BJ (cell line): ENCODE measurements around the gene ZNF804A. TPM values are rescaled to one million over a fixed set of nuclear protein-coding genes. Genes with fewer than 3 reads are reported as not detected.

Experiments used
- CTCF ChIA-PET: fragments of 350-600 bp; formaldehyde crosslinking; extraction: SDS; loops from one replicate; lab custom pipeline; 2021; ENCODE audit warnings: antibody characterized with exemption, inconsistent platforms; lab: Yijun Ruan, JAX
- POLR2A ChIA-PET: fragments of 300-600 bp; sonication (Branson Sonifier 250); formaldehyde crosslinking; extraction: SDS; loops from one replicate; lab custom pipeline; 2021; ENCODE audit warnings: antibody characterized with exemption; lab: Charles Lee
- DNase-seq: peaks from one replicate; pipeline ENCODE4 v3.0.0-alpha.2; 2011; ENCODE audit warnings: low read depth
- H3K27me3 ChIP-seq: 2 replicates; pipeline ENCODE4 v1.6.0; 2011; ENCODE audit warnings: low read length; ENCODE audit not compliant: control insufficient read depth, insufficient read depth
- H3K36me3 ChIP-seq: 2 replicates; pipeline ENCODE4 v1.5.1; 2011; ENCODE audit warnings: low read length; ENCODE audit not compliant: control insufficient read depth, insufficient read depth
- H3K4me3 ChIP-seq: 2 replicates; pipeline ENCODE4 v1.5.1; 2011; ENCODE audit warnings: low read depth, mild to moderate bottlenecking, control low read depth, low read length
- CTCF ChIP-seq: IDR thresholded peaks from 2 replicates; pipeline ENCODE4 v1.5.1; 2011; ENCODE audit warnings: low read depth, mild to moderate bottlenecking, control low read depth, inconsistent platforms, low read length, moderate library complexity; ENCODE audit not compliant: insufficient read depth
- polyA plus RNA-seq: library from polyadenylated mRNA; depleted of rRNA; stranded (reverse); fragments of >200 nt; gene quantifications from 2 replicates; pipeline ENCODE4 v1.2.3, GENCODE V29; 2011

Gene ZNF804A
- polyA plus RNA-seq, 1 experiment = 0.53 TPM

DNA sequence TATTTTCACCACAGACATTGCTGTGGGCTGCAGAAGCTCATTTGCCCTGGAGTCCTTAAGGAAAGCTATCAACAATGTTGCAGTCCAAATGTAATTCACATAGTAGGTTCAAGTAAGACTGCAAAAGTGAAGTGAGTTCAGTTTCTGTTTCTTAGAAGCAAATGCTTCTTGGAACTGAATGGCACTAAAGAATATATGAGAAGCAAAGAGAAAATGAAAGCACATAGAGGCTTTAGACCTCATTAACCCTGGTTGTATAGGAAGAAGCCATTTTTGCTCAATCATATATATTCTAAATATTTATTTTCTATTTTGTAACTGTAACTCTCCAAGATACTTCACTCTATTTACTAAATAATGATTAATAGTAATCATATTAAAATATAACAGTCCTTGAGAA is 292.0 kb downstream of the ZNF804A start:
- ChIA-PET POLR2A (no interaction called here), CTCF (no interaction called here)
- Histone ChIP-seq H3K27me3 (no peaks in the 10 kb centered on the region), H3K4me3 (no peak overlapping the region), H3K36me3 (no peaks in the 10 kb centered on the region)
- TF ChIP-seq CTCF = no peak
- no peak for DNase-seq

DNA sequence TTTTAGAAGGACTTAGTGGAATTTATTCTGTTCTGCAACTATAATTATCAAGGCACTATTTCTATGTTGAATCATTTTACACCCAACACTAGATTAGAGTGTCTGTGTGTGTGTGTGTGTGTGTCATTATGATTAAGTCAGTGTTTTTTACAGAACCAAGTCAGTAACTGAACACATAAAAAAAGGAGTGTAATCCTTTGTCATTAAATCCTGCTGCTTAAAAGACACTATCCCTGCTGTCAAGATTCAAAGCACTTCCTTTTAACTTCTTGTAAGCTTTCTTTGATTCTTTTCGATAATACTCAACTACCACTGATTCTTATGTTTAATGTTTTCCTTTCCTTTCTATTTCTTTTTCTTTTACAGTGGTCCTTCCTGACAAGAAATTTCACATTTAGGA is 306.7 kb downstream of the ZNF804A start:
- ChIA-PET CTCF (no interaction called here), POLR2A (no interaction called here)
- Histone ChIP-seq H3K27me3 (no peaks in the 10 kb centered on the region), H3K36me3 (no peaks in the 10 kb centered on the region), H3K4me3 (no peak overlapping the region)
- TF ChIP-seq CTCF = no peak
- no peak for DNase-seq

GRCh38 chr2:184906160-184906559 is 307.8 kb downstream of the ZNF804A start:
- no peaks in the 10 kb centered on the region for H3K36me3 ChIP-seq
- H3K4me3 ChIP-seq = no peak overlapping the region
- no peak for DNase-seq
- TF ChIP-seq CTCF = no peak
- POLR2A ChIA-PET = no interaction called here
- H3K27me3 ChIP-seq = no peaks in the 10 kb centered on the region
- CTCF ChIA-PET = no interaction called here

DNA sequence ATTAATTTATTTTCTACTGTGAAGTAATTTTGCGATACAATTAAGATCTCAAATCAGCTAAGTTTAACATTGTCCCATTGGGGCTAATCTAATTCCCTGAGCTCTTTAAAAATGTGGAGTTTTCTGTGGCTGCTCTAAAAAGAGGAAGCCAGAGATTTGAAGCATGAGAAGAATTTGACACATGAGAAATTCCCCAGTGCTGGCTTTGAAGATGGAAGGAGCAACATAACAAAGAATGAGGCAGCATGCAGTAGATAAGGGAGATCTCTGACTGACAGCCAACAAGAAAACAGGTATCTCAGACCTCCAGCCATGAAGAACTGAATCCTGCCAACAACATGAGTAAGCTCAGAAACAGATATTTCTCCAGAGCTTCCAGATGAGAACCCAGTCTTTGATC is 308.4 kb downstream of the ZNF804A start:
- Histone ChIP-seq H3K4me3 (no peak overlapping the region), H3K36me3 (no peaks in the 10 kb centered on the region), H3K27me3 (no peaks in the 10 kb centered on the region)
- CTCF ChIA-PET = no interaction called here
- no peak for TF ChIP-seq CTCF
- no peak for DNase-seq
- POLR2A ChIA-PET = no interaction called here

DNA sequence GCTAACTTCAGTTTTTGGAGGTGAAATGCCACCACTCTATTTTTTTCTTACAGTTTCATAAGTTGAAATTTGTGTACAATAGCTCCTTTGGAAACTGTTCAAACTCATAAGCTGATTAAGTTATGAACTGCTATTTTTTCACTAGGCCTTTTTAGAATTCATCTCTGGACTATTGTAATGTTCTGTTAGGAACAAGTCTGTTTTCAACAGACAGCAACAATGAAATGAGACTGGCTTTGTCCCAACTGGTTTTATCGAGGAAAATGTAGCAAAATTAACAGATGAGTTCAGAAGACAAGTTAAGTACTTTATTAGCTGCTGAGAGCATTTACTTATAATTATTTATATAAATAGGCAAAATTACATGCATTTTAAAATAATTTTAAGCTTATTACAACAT is 310.6 kb downstream of the ZNF804A start:
- Histone ChIP-seq H3K4me3 (no peak overlapping the region), H3K27me3 (no peaks in the 10 kb centered on the region), H3K36me3 (no peaks in the 10 kb centered on the region)
- CTCF ChIA-PET = no interaction called here
- DNase-seq = no peak
- no peak for TF ChIP-seq CTCF
- POLR2A ChIA-PET = no interaction called here
